GM04503 (cell line): ENCODE measurements around the gene CARMIL3.
"Not testable (repeated sequence)": the region's sequence is repeated elsewhere in the genome, so short reads cannot be mapped to it uniquely, and the experiment has no call there.

Experiments used
- DNase-seq: peaks from one replicate; pipeline ENCODE4 v3.0.0-alpha.2; 2012; ENCODE audit warnings: low read depth

CARMIL3 gene

DNA sequence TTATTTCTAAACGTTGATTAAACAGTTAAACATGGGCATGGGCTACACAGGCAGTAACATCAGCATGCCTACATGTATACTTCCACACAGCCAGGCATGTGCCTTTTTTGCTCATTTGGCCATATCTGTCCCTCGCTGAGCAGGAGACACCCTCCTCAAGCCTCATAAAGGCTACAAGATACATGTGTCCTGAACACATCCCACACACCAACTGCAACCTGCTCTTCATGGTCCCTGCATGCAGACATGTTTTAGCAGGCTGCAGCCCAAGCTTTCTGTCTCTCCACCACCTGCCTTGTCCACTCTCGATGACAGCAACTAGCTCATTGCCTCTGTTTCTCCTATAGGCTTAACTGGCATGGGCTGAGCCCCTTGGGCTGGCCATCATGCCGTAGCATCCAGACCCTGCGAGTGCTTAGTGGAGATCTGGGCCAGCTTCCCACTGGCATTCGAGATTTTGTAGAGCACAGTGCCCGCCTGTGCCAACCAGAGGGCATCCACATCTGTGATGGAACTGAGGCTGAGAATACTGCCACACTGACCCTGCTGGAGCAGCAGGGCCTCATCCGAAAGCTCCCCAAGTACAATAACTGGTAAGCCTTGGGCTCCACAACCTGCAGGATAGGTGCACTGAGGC is 44.9 kb downstream of the CARMIL3 start:
- DNase-seq: no peak

DNA sequence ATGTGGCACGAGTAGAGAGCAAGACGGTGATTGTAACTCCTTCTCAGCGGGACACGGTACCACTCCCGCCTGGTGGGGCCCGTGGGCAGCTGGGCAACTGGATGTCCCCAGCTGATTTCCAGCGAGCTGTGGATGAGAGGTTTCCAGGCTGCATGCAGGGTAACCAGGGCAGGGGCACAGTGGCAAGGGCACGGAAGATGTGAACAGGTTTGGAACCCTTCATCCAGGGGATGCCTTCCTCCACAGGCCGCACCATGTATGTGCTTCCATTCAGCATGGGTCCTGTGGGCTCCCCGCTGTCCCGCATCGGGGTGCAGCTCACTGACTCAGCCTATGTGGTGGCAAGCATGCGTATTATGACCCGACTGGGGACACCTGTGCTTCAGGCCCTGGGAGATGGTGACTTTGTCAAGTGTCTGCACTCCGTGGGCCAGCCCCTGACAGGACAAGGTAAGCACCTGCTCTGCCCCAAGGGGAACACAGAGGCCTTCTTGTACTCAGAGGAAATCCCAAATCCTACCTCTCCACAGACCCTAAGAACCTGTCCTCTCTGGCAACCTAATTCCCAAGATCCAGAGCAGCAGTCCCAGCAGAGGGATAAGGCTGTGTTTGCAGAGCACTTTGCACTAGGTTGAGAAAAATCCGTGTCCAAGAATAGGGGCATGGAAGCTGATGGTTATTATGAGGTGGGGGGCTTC is 46.6 kb downstream of the CARMIL3 start:
- no peak for DNase-seq

DNA sequence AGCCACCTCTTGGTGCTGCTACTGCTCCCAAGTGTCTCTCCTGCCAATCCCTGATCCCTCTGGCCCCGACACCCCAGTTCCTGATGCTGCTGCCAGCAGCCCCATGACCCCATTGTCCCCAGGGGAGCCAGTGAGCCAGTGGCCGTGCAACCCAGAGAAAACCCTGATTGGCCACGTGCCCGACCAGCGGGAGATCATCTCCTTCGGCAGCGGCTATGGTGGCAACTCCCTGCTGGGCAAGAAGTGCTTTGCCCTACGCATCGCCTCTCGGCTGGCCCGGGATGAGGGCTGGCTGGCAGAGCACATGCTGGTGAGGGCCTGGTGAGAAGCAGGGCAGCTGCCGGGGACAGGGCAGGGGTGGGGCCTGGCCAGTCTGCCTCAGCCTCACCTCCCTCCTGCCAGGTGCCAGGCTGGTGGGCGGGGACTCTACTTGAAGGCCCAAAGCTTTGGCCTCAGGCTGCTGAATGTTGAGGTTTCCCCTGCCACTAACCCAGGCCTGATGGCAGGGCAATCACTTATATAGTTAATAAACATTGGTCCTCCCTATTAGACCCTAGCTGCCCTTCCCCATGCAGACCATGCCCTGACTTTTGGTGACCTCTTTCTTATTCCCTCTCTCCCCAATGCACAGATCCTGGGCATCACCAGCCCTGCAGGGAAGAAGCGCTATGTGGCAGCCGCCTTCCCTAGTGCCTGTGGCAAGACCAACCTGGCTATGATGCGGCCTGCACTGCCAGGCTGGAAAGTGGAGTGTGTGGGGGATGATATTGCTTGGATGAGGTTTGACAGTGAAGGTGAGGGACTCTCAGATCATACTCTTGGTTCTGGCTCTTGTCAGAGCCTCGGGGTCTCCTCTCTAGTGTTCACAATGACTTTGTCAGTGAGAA is 47.4 kb downstream of the CARMIL3 start:
- DNase-seq: no peak

DNA sequence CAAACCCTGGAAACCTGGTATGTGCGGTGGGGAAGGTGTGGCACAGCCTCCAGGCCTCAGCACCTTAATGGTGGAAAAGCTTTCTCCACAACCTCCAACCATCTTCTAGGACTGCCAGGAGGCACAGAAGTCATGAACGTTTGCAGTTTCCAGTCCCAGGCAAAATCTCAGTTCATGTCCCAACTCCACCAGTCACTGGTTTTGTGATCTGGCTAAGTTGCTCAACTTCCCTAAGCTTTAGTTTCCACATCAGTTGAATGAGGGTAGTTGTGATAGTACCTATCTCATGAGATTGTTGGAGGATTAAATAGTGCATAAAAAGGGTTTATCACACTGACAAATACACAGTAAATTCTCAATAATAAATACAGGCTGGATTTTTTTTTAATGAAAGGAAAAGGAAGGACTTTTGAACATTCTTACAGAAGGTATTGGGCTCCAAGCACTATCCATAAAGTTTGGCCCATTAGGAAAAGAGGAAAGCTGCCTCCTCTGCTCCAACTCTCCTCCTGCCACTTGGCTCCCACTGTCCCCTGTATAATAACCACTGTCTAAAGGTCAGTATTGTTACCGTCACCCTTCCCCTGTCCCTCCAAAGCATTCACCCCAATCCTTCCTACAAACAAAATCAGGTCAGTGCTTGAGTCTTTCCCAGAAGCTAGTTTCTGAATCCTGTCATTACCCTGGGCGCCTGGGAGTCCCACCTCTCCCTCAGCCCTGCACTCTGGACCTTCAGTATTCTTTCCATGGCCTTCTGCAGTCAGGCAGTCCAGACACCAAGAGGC is 48.6 kb downstream of the CARMIL3 start:
- DNase-seq: no peak

DNA sequence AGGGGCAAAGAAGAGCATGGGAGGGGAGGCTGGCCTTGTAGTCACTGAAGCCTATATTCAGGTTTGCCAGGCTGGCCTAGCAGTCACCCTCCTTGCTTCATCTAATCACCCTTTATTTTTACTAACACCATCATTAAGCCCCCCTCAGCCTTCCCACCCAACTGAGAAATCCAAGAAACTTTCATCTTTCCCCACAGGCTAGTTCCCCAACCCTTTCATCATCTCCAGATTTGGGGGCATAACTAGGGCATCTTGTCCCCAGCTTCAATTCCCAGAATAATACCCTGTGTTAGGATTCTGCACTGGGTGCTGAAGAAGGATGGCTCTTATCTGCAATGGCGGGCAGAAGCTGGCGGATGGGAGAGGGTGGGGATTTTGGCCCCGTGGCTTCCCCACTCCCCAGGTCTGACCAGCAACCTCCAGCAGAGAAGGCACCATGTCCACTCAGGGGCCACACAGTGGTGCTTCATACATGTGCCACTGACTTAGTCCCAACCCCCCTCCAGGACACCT is 49.2 kb downstream of the CARMIL3 start:
- DNase-seq: no peak

DNA sequence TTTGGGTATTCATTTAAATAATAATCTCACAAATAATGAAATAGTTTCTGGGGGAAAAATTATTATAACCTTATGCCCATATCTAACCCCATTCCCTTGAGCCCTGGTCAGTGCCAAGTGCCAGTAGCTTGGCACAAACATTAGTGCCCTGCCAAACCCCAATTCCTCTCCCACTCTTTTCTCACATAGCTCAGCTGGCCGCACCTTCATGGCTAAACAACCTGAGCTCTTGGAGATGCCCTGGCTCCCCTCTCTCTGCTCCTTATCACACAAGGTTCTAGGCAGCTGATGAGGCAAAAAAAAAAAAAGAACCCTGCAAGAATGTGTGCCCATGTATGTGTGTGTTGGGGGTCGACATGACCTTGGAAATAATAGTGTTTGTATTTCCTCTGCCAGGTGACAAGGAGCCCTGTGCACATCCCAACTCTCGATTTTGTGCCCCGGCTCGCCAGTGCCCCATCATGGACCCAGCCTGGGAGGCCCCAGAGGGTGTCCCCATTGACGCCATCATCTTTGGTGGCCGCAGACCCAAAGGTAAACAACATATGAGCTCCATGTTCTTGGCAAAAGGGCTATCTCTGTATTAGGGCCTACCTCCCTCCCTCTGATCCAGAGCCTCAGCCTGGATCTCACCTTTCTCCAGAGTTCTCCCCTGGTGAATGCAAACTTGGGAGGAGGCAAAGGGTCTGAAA is 50.7 kb downstream of the CARMIL3 start:
- DNase-seq: no peak

DNA sequence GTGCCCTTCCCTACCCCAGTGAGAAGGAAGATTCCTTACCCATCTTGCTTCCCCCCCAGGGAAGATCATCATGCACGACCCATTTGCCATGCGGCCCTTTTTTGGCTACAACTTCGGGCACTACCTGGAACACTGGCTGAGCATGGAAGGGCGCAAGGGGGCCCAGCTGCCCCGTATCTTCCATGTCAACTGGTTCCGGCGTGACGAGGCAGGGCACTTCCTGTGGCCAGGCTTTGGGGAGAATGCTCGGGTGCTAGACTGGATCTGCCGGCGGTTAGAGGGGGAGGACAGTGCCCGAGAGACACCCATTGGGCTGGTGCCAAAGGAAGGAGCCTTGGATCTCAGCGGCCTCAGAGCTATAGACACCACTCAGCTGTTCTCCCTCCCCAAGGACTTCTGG is 51.6 kb downstream of the CARMIL3 start:
- DNase-seq: no peak

DNA sequence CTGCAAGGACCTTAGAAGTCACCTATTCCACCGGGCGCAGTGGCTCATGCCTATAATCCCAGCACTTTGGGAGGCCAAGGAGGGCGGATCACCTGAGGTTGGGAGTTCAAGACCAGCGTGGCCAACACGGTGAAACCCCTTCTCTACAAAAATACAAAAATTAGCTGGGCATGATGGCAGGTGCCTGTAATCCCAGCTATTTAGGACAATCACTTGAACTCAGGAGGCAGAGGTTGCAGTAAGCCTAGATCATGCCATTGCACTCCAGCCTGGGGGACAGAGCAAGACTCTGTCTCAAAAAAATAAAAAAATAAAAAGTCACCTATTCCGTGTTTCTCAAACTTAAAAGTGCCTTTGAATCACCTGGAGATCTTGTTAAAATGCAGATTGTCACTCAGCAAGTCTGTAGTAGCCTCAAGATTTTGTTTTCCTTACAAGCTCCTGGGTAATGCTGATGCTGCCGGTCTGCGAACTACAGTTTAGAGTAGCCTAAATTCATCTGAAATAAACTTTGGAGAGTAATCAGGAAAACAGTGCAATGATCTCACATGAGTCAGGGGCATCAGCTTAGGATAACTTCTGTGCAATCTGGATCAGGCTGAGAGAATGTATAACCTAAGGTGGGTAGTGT is 53.9 kb downstream of the CARMIL3 start:
- not testable (repeated sequence) for DNase-seq

DNA sequence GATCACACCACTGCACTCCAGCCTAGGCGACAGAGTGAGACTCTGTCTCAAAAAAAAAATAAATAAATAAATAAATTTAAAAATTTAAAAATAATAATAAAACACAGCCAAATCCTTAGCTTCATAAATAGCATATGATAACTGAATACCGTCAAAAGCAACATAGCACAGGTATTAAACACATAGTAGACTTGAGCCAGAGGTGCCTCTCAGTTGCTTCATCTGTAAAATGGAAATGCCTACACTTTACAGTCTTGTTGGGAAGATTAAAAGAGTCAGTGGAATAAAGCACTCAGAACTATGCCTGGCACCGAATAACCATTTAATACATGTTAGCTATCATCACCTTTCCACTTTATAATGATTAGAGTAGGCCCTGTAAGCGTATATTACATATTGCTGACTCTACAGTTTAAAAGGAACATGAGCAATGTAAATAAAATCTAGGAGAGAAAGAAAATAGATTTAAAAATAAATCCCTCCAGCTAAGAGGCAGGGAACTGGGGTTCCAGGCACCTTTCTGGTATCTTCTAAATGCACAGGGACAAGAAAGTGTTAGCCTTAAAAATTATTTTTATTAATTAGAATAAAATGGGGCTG is 55.0 kb downstream of the CARMIL3 start:
- no peak for DNase-seq

DNA sequence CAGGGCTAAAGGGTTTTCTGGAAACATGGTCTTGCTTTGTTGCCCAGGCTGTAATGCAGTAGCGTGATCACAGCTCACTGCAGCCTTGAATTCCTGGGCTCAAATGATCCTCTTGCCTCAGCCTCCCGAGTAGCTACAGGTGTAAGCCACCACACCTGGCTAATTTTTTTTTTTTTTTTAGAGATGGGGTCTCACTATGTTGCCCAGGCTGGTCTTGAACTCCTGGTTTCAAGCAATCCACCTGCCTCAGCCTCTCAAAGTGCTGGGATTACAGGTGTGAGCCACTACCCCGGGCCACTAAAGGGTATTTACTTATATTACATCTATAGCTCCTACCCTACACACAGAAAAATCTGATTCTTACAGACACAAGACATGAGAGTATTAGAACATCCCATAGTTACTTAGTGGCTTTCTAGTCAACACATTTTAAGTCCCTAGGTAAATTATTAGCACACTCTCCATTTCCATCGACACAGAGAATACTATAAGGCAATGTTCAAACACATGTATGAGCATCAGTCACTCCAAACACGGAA is 56.6 kb downstream of the CARMIL3 start:
- no peak for DNase-seq

DNA sequence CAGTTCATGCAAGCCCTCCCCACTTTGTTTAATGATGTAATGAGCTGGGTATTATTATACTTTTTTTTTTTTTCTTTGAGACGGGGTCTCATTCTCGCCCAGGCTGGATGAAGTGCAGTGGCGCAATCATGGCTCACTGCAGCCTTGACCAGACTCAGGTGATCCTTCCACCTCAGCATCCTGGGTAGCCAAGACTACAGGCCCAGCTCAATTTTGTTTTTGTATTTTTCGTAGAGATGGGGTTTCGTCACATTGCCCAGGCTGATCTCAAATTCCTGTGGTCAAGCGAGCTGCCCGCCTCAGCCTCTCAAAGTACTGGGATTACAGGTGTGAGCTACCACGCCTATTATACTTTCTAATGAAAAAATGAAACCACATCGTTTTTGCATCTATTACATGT is 58.3 kb downstream of the CARMIL3 start:
- DNase-seq: no peak

DNA sequence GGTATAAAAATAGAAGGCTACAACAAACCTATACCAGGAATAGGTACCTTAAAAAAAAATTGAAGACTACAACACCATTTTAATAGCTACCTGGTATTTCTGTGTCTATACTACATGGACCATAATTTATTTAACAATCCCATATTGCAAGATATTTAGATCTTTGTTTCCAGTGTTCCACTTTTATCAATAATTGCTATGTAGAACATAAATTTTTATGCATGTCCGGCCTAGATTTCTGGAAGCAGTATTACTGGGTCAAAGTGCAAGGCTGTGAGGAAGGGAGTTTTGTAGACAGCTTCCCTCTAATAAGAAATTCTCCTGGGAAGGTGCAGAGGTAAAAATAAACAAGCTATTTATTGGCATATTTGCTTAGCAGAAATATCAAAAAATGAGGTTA is 58.7 kb downstream of the CARMIL3 start:
- DNase-seq: no peak

DNA sequence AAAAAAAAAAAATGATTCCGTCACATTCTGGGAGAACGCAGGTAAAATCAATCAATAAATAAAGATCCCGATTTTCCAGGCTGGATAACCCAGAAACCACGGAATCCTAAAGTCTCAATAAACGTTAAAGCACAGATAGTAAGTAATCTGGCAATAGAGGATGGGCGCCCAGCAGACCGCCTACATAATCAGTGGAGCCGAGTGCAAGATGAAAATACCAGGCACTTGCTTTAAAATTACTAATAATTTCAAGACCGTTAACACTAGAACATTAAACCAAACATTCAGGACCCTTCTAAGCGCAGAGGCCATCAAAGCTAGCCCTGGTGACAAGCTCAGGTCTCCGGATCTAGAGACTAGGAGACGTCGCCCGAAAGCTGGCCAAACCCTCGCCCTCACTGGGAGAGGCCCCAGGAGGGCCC is 61.6 kb downstream of the CARMIL3 start:
- no peak for DNase-seq

DNA sequence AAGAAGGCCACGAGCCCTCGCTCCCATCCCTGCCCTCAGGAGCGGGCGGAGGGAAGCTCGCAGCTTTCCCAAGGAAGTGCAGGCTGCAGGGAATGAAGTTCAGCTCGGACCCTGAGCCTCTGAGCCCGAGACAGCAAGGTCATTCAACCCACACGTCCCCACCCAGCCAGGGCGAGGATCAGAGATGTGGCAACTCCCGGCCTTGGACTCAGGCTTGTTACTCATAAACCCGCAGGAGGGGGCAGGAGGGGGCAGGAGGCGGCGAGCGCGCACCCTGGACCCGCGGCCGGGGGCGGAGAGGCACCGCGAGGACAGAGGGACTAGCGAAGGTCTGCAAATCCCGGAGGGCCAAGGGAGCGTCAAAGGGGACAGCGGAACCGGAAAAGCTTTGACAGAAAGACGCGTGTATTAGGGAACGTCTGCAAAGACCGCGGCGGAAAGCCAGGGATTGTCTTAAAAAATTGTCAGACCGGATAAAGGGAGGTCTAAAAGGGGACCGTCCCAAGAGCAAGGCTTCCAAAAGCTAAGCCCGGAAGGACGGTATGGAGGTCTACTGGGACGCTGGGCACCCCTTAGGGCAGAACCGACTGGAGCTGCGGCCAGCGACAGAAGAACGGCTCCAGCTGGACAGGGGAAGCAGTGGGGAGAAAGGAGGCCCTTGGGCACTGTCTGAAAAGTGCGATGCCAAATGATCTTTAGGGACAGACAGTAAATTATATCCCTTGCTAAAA is 62.2 kb downstream of the CARMIL3 start:
- DNase-seq: peak; percentile 74

DNA sequence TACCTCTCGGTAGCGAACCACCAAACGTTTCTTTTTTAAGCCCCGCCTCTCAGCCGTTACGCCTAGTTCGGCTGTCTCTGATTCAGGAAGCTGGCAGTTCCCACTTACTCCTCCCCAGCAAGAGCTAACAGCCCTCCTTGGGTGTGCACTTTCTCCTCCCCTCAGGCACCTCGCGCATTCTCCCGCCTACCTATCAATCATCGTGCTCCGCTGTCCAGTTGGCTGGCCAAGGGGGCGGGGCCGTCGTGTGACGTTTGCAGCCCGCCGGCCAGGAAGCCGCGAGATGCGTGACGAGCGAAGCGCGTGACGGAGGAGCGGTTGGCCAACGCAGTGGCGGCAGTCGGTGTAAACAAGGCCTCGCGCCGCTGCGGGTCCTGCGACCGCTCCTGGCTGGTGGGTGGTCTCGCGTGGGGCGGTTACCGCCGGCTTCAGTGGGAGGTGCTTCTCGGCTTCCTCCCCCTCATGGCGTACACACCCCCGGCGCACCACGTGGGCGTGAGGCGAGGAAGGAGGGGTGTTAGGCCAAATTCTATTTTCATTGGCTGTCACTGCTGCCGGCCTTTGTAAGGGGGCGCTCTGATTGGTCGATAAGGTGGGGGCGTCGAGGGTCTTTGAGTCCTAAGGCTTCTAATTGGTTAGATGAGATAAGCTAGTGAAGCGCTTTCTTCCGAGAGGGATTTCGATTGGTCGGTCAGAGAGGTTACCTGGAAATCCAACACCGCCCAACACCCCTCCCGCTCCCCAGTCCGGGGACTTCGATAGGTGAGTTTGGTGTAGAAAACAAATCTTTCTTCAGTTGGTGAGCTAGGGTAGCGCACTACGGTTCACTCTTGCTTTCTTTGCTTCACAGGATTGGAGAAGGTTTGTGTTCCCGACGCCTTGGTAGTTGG is 63.0 kb downstream of the CARMIL3 start, which contains the start of the genes DCAF11 and NRL:
Gene DCAF11 (plus strand): TSS at position 246 of the 890 bp plus-strand sequence. CDS start 818 bp downstream, outside the sequence.
Gene NRL (minus strand): TSS at position 418 of the 890 bp plus-strand sequence. CDS start 32,101 bp downstream, outside the sequence.
- peak; percentile 98 for DNase-seq

DNA sequence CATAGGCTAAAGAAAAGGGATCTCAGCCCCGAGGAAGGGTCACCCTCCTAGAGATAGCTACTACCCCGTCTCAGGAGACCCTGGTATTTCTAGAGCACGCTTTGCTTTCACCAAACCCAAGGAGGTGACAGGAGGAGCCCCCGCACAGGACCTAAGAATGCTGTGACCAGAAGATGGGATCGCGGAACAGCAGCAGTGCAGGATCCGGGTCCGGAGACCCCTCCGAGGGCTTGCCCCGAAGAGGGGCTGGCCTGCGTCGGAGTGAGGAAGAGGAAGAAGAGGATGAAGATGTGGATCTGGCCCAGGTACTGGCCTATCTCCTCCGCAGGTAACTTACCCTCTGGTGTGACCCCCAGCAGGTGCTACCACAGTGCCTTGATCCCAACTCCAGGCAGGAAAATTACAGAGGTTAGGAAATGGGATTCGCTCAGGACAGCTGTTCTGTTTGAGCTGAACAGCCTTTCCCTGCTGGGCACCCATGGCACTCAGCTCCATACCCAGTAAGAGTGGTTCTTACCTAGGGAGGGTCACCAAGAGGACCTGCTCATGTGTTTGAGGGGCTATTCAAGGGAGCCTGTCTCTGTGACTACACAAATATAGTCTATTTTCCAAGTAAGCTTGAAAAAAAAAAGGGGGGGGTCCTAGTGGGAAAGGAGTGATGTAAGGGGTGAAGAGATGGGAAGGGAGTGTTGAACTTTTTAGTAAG is 63.8 kb downstream of the CARMIL3 start:
- DNase-seq: no peak

DNA sequence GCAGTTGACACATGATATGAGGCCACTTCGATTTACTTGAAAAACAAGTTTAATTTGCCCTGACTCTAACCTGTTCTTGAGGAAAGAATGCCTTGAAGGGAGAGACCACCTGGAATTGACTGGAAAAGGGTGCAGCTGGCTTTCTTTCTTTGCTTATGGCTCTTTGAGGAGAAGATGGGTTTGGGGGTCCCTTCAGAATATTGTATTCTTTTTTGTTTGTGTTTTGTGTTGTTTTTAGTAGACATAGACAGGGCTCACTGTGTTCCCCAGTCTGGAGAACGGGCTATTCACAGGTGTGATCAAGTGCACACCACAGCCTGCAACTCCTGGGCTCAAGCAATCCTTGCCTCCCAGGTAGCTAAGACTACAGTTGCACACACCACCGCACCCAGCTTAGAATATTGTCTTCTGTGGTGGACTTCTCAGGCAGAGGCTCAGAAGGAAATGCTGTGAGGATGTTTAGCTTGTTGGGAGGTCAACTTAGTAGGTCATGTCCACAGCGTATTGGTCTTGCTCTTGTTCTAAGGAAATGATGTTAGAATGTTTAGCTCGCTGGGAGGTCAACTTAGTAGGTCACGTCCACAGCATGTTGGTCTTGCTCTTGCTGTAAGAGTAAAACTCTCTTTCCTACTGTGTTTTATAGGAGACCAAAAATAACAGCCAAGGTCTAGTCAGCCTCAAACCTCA is 64.5 kb downstream of the CARMIL3 start:
- no peak for DNase-seq
